H9 (cell line): Measurements from ENCODE around the gene OTOS. TPM values are rescaled to one million over a fixed set of nuclear protein-coding genes. Genes with fewer than 3 reads are reported as not detected.

Experiments
- DNase-seq: peaks from one replicate; pipeline ENCODE4 v3.0.0-alpha.2; 2017
- H2AFZ ChIP-seq: one replicate; pipeline ENCODE4 v1.6.1; 2013; ENCODE audit warnings: mild to moderate bottlenecking, low read length, control low read depth, moderate library complexity
- H2AK5ac ChIP-seq: 2 replicates; pipeline ENCODE4 v1.6.1; 2013; ENCODE audit warnings: low read length, control low read depth, mixed read lengths; ENCODE audit not compliant: insufficient read length
- H2BK120ac ChIP-seq: one replicate; pipeline ENCODE4 v1.6.1; 2013; ENCODE audit warnings: low read depth, mild to moderate bottlenecking, low read length, control low read depth, inconsistent platforms; ENCODE audit not compliant: poor library complexity, severe bottlenecking
- H2BK12ac ChIP-seq: 2 replicates; pipeline ENCODE4 v1.6.1; 2013; ENCODE audit warnings: low read length, control low read depth, mixed read lengths, low read depth; ENCODE audit not compliant: insufficient read length
- H2BK15ac ChIP-seq: 2 replicates; pipeline ENCODE4 v1.6.1; 2013; ENCODE audit warnings: low read depth, low read length, control low read depth
- H2BK20ac ChIP-seq: one replicate; pipeline ENCODE4 v1.6.1; 2013; ENCODE audit warnings: low read depth, mild to moderate bottlenecking, low read length, control low read depth, inconsistent platforms; ENCODE audit not compliant: poor library complexity, severe bottlenecking
- H2BK5ac ChIP-seq: 2 replicates; pipeline ENCODE4 v1.6.1; 2013; ENCODE audit warnings: low read length, control low read depth, mixed read lengths; ENCODE audit not compliant: insufficient read length
- H3K14ac ChIP-seq: 2 replicates; pipeline ENCODE4 v1.6.1; 2013; ENCODE audit warnings: low read length, control low read depth; ENCODE audit not compliant: insufficient read depth
- H3K18ac ChIP-seq: 2 replicates; pipeline ENCODE4 v1.6.1; 2013; ENCODE audit warnings: low read depth, mild to moderate bottlenecking, mixed read lengths, low read length, control low read depth; ENCODE audit not compliant: insufficient read length
- H3K23ac ChIP-seq: 2 replicates; pipeline ENCODE4 v1.6.1; 2013; ENCODE audit warnings: low read length, control low read depth, mixed read lengths, low read depth; ENCODE audit not compliant: insufficient read length
- H3K23me2 ChIP-seq: 2 replicates; pipeline ENCODE4 v1.6.1; 2013; ENCODE audit warnings: low read depth, mild to moderate bottlenecking, mixed read lengths, low read length, control low read depth; ENCODE audit not compliant: insufficient read length, poor library complexity, severe bottlenecking
- H3K27ac ChIP-seq: 2 replicates; pipeline ENCODE4 v1.5.1; 2013; ENCODE audit warnings: low read length, control low read depth, mixed read lengths, low read depth; ENCODE audit not compliant: insufficient read length
- H3K27me3 ChIP-seq: 2 replicates; pipeline ENCODE4 v1.6.1; 2013; ENCODE audit warnings: low read length, control low read depth, inconsistent platforms; ENCODE audit not compliant: insufficient read depth
- H3K4ac ChIP-seq: 2 replicates; pipeline ENCODE4 v1.6.1; 2013; ENCODE audit warnings: low read depth, mild to moderate bottlenecking, control low read depth, inconsistent platforms, low read length, moderate library complexity
- H3K4me1 ChIP-seq: 2 replicates; pipeline ENCODE4 v1.6.1; 2013; ENCODE audit warnings: low read length, control low read depth, inconsistent platforms; ENCODE audit not compliant: insufficient read depth
- H3K4me2 ChIP-seq: 2 replicates; pipeline ENCODE4 v1.6.1; 2013; ENCODE audit warnings: low read length, control low read depth, mixed read lengths; ENCODE audit not compliant: insufficient read length, insufficient read depth
- H3K56ac ChIP-seq: 2 replicates; pipeline ENCODE4 v1.6.1; 2013; ENCODE audit warnings: low read depth, mild to moderate bottlenecking, mixed read lengths, low read length, control low read depth; ENCODE audit not compliant: insufficient read length
- H3K79me1 ChIP-seq: 2 replicates; pipeline ENCODE4 v1.6.1; 2013; ENCODE audit warnings: low read depth, mild to moderate bottlenecking, moderate library complexity, low read length, control low read depth, inconsistent platforms; ENCODE audit not compliant: insufficient read depth, poor library complexity, severe bottlenecking
- H3K79me2 ChIP-seq: 2 replicates; pipeline ENCODE4 v1.6.1; 2013; ENCODE audit warnings: low read length, control low read depth, inconsistent platforms; ENCODE audit not compliant: insufficient read depth
- H3K9ac ChIP-seq: 2 replicates; pipeline ENCODE4 v1.6.1; 2013; ENCODE audit warnings: low read length, control low read depth, mixed read lengths; ENCODE audit not compliant: insufficient read length; ENCODE audit errors: extremely low read depth
- H3K9me3 ChIP-seq: one replicate; pipeline ENCODE4 v1.6.1; 2013; ENCODE audit warnings: low read depth, low read length, inconsistent platforms; ENCODE audit not compliant: control insufficient read depth
- H3T11ph ChIP-seq: one replicate; pipeline ENCODE4 v1.6.1; 2013; ENCODE audit warnings: mild to moderate bottlenecking, low read length, control low read depth, inconsistent platforms
- H4K20me1 ChIP-seq: one replicate; pipeline ENCODE4 v1.6.1; 2013; ENCODE audit not compliant: control insufficient read depth, insufficient read length, insufficient read depth
- H4K5ac ChIP-seq: 2 replicates; pipeline ENCODE4 v1.6.1; 2013; ENCODE audit warnings: low read depth, mild to moderate bottlenecking, mixed read lengths, low read length, control low read depth; ENCODE audit not compliant: insufficient read length
- H4K8ac ChIP-seq: replicated peaks from 2 replicates; pipeline ENCODE4 v1.6.1; 2013; ENCODE audit warnings: low read length, control low read depth, mixed read lengths, low read depth; ENCODE audit not compliant: insufficient read length
- H4K91ac ChIP-seq: 2 replicates; pipeline ENCODE4 v1.6.1; 2013; ENCODE audit warnings: low read depth, mild to moderate bottlenecking, moderate library complexity, mixed read lengths, low read length, control low read depth; ENCODE audit not compliant: insufficient read length
- H3K27ac Mint-ChIP-seq, 3 experiments: 2 replicates in 2 of 3; 3 replicates in 1 of 3; pipeline ENCODE4 v1.8.0; 2020 to 2021; ENCODE audit warnings: mixed read lengths in 3 of 3, mild to moderate bottlenecking in 1 of 3, moderate library complexity in 1 of 3
- H3K27me3 Mint-ChIP-seq: 2 replicates; pipeline ENCODE4 v1.8.0; 2021; ENCODE audit warnings: low read depth, mild to moderate bottlenecking, moderate library complexity, mixed read lengths
- H3K36me3 Mint-ChIP-seq, 3 experiments: 2 replicates in 2 of 3; 3 replicates in 1 of 3; pipeline ENCODE4 v1.8.0; 2020 to 2021; ENCODE audit warnings: low read depth in 3 of 3, mixed read lengths in 3 of 3; ENCODE audit not compliant: insufficient read depth in 1 of 3
- H3K4me1 Mint-ChIP-seq, 2 experiments: 2 replicates each; pipeline ENCODE4 v1.8.0; 2020; ENCODE audit warnings: mixed read lengths in 2 of 2
- H3K4me3 Mint-ChIP-seq, 2 experiments: 2 replicates in 1 of 2; 3 replicates in 1 of 2; pipeline ENCODE4 v1.8.0; 2020 to 2021; ENCODE audit warnings: mild to moderate bottlenecking in 2 of 2, mixed read lengths in 2 of 2, moderate library complexity in 1 of 2
- H3K9me3 Mint-ChIP-seq, 2 experiments: 2 replicates in 1 of 2; 3 replicates in 1 of 2; pipeline ENCODE4 v1.8.0; 2020; ENCODE audit warnings: mild to moderate bottlenecking in 2 of 2, mixed read lengths in 2 of 2, moderate library complexity in 1 of 2
- CTCF ChIP-seq: fragments of 200-600 bp; sonication (generic); conservative IDR thresholded peaks from 3 replicates; pipeline ENCODE4 v1.8.0; 2021; ENCODE audit warnings: antibody characterized with exemption, mild to moderate bottlenecking
- WGBS: extraction: QIAGEN DNeasy Blood & Tissue Kit; methylation state at CpG from one replicate; pipeline ENCODE4 v1.1.7; 2013; ENCODE audit warnings: missing lambda C conversion rate, low lambda C conversion rate, mixed read lengths; ENCODE audit not compliant: insufficient read length; ENCODE audit errors: extremely low coverage; 5-methylcytosine and 5-hydroxymethylcytosine counted together
- total RNA-seq: library from RNA; stranded (reverse); gene quantifications from 2 replicates; pipeline ENCODE4 v1.2.1, GENCODE V29; 2021

The OTOS gene
- total RNA-seq, 1 experiment from 2014 or later, result not detected

- Histone ChIP-seq H3K27me3 (no peaks in the 10 kb centered on the region), H3K4me2 (no peak overlapping the region), H2AK5ac (no peak overlapping the region), H2BK20ac (no peak overlapping the region), H2BK5ac (no peak overlapping the region), H3K56ac (no peak overlapping the region), H3K14ac (no peak overlapping the region), H3K27ac (no peak overlapping the region), H4K20me1 (no peaks in the 10 kb centered on the region), H3K9me3 (no peaks in the 10 kb centered on the region), H3K18ac (no peak overlapping the region), H2AFZ (no peak overlapping the region), H3T11ph (no peak overlapping the region), H3K23ac (no peak overlapping the region), H4K8ac (no peak overlapping the region), H3K23me2 (no peaks in the 10 kb centered on the region), H4K5ac (no peak overlapping the region), H3K79me2 (no peaks in the 10 kb centered on the region), H4K91ac (no peak overlapping the region), H3K4me1 (no peaks in the 10 kb centered on the region), H2BK15ac (no peak overlapping the region), H2BK120ac (no peak overlapping the region), H3K9ac (no peak overlapping the region), H3K4ac (no peak overlapping the region), H3K79me1 (no peaks in the 10 kb centered on the region), H2BK12ac (no peak overlapping the region)
- no peak for DNase-seq
- H3K4me3 Mint-ChIP-seq, result no peak overlapping the region
- H3K9me3 Mint-ChIP-seq, result peaks cover 4% of the 10 kb centered on the region in 2 experiments; a peak in 1 of 5 replicates
- H3K36me3 Mint-ChIP-seq, result peaks cover 0 to 4% (median 0%) of the 10 kb centered on the region in 3 experiments; a peak in 1 of 7 replicates
- TF ChIP-seq CTCF, result no peak
- no CpG with 5 or more reads among the region's 3 CpGs for WGBS
- H3K4me1 Mint-ChIP-seq, result 0 out of 4 replicates have a peak, but pooled peaks cover 0 to 2% of the 10 kb centered on the region in 2 experiments
- H3K27me3 Mint-ChIP-seq, result peaks cover 14% of the 10 kb centered on the region
- H3K27ac Mint-ChIP-seq, result no peak overlapping the region
Measured at GRCh38 chr2:240170883-240171282, 30.4 kb upstream of the OTOS start.
